B cell (primary cell): ENCODE results near the gene KRT82. TPM values are rescaled to one million over a fixed set of nuclear protein-coding genes. Genes with fewer than 3 reads are reported as not detected.

Experiments
- ATAC-seq: fragments of 200-7000 bp; cut with Tn5 transposase; one replicate; pipeline ENCODE4 v1.10.0; 2021; ENCODE audit warnings: low read depth, mild to moderate bottlenecking, moderate number of reproducible peaks, moderate library complexity
- CTCF ChIA-PET: fragments of 350-600 bp; sonication (Branson Sonifier 250); formaldehyde crosslinking; loops from one replicate; lab custom pipeline; 2021; ENCODE audit warnings: antibody characterized with exemption, inconsistent platforms; lab: Charles Lee
- POLR2A ChIA-PET: fragments of 350-600 bp; sonication (Branson Sonifier 250); formaldehyde crosslinking; loops from one replicate; lab custom pipeline; 2021; ENCODE audit warnings: antibody characterized with exemption; lab: Charles Lee
- DNase-seq: peaks from one replicate; pipeline ENCODE4 v3.0.0; 2013
- H2AFZ ChIP-seq: 2 replicates; pipeline ENCODE4 v1.6.1; 2012; ENCODE audit warnings: mild to moderate bottlenecking, low read depth, low read length; ENCODE audit not compliant: insufficient read depth, poor library complexity, severe bottlenecking
- H3K27ac ChIP-seq, 2 donors: 1 replicate in 1 of 2; 2 replicates in 1 of 2; pipeline ENCODE4 v1.5.1; 2012 to 2013; ENCODE audit warnings: low read length in 2 of 2, mild to moderate bottlenecking in 2 of 2, moderate library complexity in 1 of 2
- H3K27me3 ChIP-seq, 4 experiments: fragments of 200-600 bp in 1 of 4; sonication (generic) in 1 of 4; replicated peaks in 1 of 4; 1 replicate in 2 of 4; 2 replicates in 2 of 4; pipeline versions ENCODE4 v1.6.1 to v1.7.0; 2013 to 2016; ENCODE audit warnings: low read length in 3 of 4, mild to moderate bottlenecking in 2 of 4, mixed read lengths in 1 of 4, moderate library complexity in 1 of 4; ENCODE audit not compliant: insufficient read depth in 4 of 4, control insufficient read depth in 3 of 4; ENCODE audit errors: control extremely low read depth in 1 of 4
- H3K36me3 ChIP-seq, 2 experiments: replicated peaks in 1 of 2; 1 replicate in 1 of 2; 2 replicates in 1 of 2; pipeline versions ENCODE4 v1.6.1 to v1.7.1; 2013; ENCODE audit warnings: low read length in 1 of 2; ENCODE audit not compliant: insufficient read depth in 2 of 2, control insufficient read depth in 1 of 2; ENCODE audit errors: control extremely low read depth in 1 of 2, extremely low read depth in 1 of 2
- H3K4me1 ChIP-seq, 2 donors: fragments of 200-600 bp in 1 of 2; sonication (generic) in 1 of 2; 1 replicate in 1 of 2; 2 replicates in 1 of 2; pipeline versions ENCODE4 v1.5.1 to v1.6.1; 2013 to 2017; ENCODE audit warnings: low read length in 2 of 2; ENCODE audit not compliant: control insufficient read depth in 2 of 2, insufficient read depth in 2 of 2
- H3K4me2 ChIP-seq: replicated peaks from 2 replicates; pipeline ENCODE3; 2012; ENCODE audit warnings: mild to moderate bottlenecking, low read depth, low read length; ENCODE audit not compliant: poor library complexity, severe bottlenecking
- H3K4me3 ChIP-seq, 5 experiments: fragments of 200-600 bp in 1 of 5; sonication (generic) in 1 of 5; 1 replicate in 3 of 5; 2 replicates in 2 of 5; pipeline versions ENCODE4 v1.5.1 to v1.7.0; 2011 to 2016; ENCODE audit warnings: low read length in 4 of 5, mild to moderate bottlenecking in 4 of 5, low read depth in 2 of 5, control low read depth in 1 of 5, moderate library complexity in 1 of 5; ENCODE audit not compliant: insufficient read depth in 1 of 5; ENCODE audit errors: control extremely low read depth in 1 of 5, extremely low read depth in 1 of 5
- H3K79me2 ChIP-seq: fragments of 200-600 bp; sonication (generic); one replicate; pipeline ENCODE4 v1.6.0; 2016; ENCODE audit warnings: low read length; ENCODE audit not compliant: control insufficient read depth, insufficient read depth
- H3K9ac ChIP-seq: fragments of 200-600 bp; sonication (generic); 2 replicates; pipeline ENCODE4 v1.6.1; 2017; ENCODE audit warnings: mild to moderate bottlenecking, low read length, moderate library complexity
- H3K9me3 ChIP-seq, 3 donors: one replicate each; pipeline versions ENCODE4 v1.6.1 to v1.7.1; 2013; ENCODE audit warnings: low read length in 2 of 3; ENCODE audit not compliant: control insufficient read depth in 2 of 3, insufficient read depth in 1 of 3; ENCODE audit errors: control extremely low read depth in 1 of 3
- H4K20me1 ChIP-seq: 2 replicates; pipeline ENCODE4 v1.6.0; 2012; ENCODE audit warnings: mild to moderate bottlenecking, low read length; ENCODE audit not compliant: insufficient read depth, control insufficient read depth, poor library complexity, severe bottlenecking
- H3K27ac Mint-ChIP-seq: one replicate; pipeline ENCODE4 v1.8.0; 2021; ENCODE audit warnings: mixed read lengths
- H3K27me3 Mint-ChIP-seq: one replicate; pipeline ENCODE4 v1.8.0; 2021; ENCODE audit warnings: mixed read lengths
- H3K4me1 Mint-ChIP-seq: one replicate; pipeline ENCODE4 v1.8.0; 2021; ENCODE audit warnings: mixed read lengths
- H3K4me3 Mint-ChIP-seq: one replicate; pipeline ENCODE4 v1.8.0; 2021; ENCODE audit warnings: mixed read lengths
- H3K9me3 Mint-ChIP-seq: one replicate; pipeline ENCODE4 v1.8.0; 2022; ENCODE audit warnings: mixed read lengths; ENCODE audit not compliant: insufficient read depth
- CTCF ChIP-seq: fragments of 200-600 bp; IDR thresholded peaks from one replicate; pipeline ENCODE4 v1.8.0; 2022; ENCODE audit warnings: antibody characterized with exemption, mild to moderate bottlenecking
- EZH2 ChIP-seq: IDR thresholded peaks from 2 replicates; pipeline ENCODE4 v1.6.1; 2012; ENCODE audit warnings: borderline replicate concordance, low read depth, mild to moderate bottlenecking, moderate library complexity, low read length; ENCODE audit not compliant: insufficient read depth, poor library complexity, severe bottlenecking
- WGBS: methylation state at CpG from one replicate; pipeline ENCODE4 v1.1.5; 2013; ENCODE audit warnings: missing lambda C conversion rate; ENCODE audit not compliant: insufficient coverage; 5-methylcytosine and 5-hydroxymethylcytosine counted together
- intact Hi-C: fragments of 100-400 bp; cut with micrococcal nuclease; formaldehyde crosslinking; loops from one replicate; pipeline ENCODE4 v1.10.0; 2022
- polyA plus RNA-seq: library from polyadenylated mRNA; depleted of rRNA; stranded (reverse); fragments of >200 nt; gene quantifications from 2 replicates; pipeline ENCODE4 v1.2.3, GENCODE V29; 2012
- total RNA-seq, 2 donors: library from RNA; stranded (reverse); fragments of 120-200 nt in 1 of 2; gene quantifications; 1 replicate in 1 of 2; 2 replicates in 1 of 2; pipeline versions ENCODE4 v1.2.3 to v1.2.4, GENCODE V29; 2013 to 2022

Gene KRT82
- total and polyA plus RNA-seq, 2 donors (not counting 1 experiment from before 2014, with no cell fraction given), result not detected

- no peaks in the 10 kb centered on the region for H4K20me1 ChIP-seq
- H3K27me3 ChIP-seq, result peaks cover 0 to 4% (median 0%) of the 10 kb centered on the region in 4 experiments
- Mint-ChIP-seq H3K4me3 (no peak overlapping the region), H3K27me3 (peaks cover 30% of the 10 kb centered on the region), H3K9me3 (no peaks in the 10 kb centered on the region), H3K4me1 (no peaks in the 10 kb centered on the region), H3K27ac (no peak overlapping the region)
- DNase-seq (no peak), ATAC-seq (no peak)
- no peaks in the 10 kb centered on the region for H3K4me1 ChIP-seq
- no peak overlapping the region for H2AFZ ChIP-seq
- no peak overlapping the region for H3K9ac ChIP-seq
- WGBS, result 75% methylated on average over 5 of the region's 6 CpGs
- H3K9me3 ChIP-seq, result no peaks in the 10 kb centered on the region
- H3K79me2 ChIP-seq, result no peaks in the 10 kb centered on the region
- no peaks in the 10 kb centered on the region for H3K36me3 ChIP-seq
- ChIA-PET CTCF (no interaction called here), POLR2A (no interaction called here)
- TF ChIP-seq CTCF, result no peak
- no peak for TF ChIP-seq EZH2
- H3K27ac ChIP-seq, result no peak overlapping the region
- no peak overlapping the region for H3K4me3 ChIP-seq
- intact Hi-C loops, result no loop called here
- no peak overlapping the region for H3K4me2 ChIP-seq
These were observed 16.9 kb upstream of the KRT82 start for GRCh38 chr12:52423035-52423434.

- ChIA-PET POLR2A (no interaction called here), CTCF (no interaction called here)
- no CpG with 5 or more reads among the region's 1 CpG for WGBS
- H3K27ac Mint-ChIP-seq, result no peak overlapping the region
- peaks cover 44% of the 10 kb centered on the region for H3K27me3 Mint-ChIP-seq
- Histone ChIP-seq H3K4me3 (no peak overlapping the region), H3K4me2 (no peak overlapping the region), H2AFZ (no peak overlapping the region), H3K36me3 (no peaks in the 10 kb centered on the region), H3K9ac (no peak overlapping the region), H3K4me1 (no peaks in the 10 kb centered on the region), H4K20me1 (no peaks in the 10 kb centered on the region), H3K9me3 (no peaks in the 10 kb centered on the region), H3K79me2 (no peaks in the 10 kb centered on the region), H3K27me3 (peaks cover 0 to 4% (median 0%) of the 10 kb centered on the region in 4 experiments), H3K27ac (no peak overlapping the region)
- DNase-seq, result no peak
- intact Hi-C loops, result no loop called here
- no peak for ATAC-seq
- TF ChIP-seq CTCF, result no peak
- no peak for TF ChIP-seq EZH2
- no peaks in the 10 kb centered on the region for H3K9me3 Mint-ChIP-seq
- H3K4me3 Mint-ChIP-seq, result no peak overlapping the region
- no peaks in the 10 kb centered on the region for H3K4me1 Mint-ChIP-seq
These were observed 13.5 kb upstream of the KRT82 start for GRCh38 chr12:52419656-52420055.
